NCI-H1417 (cell line): Measurements from ENCODE around the gene ATP6AP1.

Experiments
- DNase-seq, 3 experiments: peaks; one replicate each; lab custom pipeline; 2025; lab: John Stamatoyannopoulos, UW

Gene ATP6AP1

DNA sequence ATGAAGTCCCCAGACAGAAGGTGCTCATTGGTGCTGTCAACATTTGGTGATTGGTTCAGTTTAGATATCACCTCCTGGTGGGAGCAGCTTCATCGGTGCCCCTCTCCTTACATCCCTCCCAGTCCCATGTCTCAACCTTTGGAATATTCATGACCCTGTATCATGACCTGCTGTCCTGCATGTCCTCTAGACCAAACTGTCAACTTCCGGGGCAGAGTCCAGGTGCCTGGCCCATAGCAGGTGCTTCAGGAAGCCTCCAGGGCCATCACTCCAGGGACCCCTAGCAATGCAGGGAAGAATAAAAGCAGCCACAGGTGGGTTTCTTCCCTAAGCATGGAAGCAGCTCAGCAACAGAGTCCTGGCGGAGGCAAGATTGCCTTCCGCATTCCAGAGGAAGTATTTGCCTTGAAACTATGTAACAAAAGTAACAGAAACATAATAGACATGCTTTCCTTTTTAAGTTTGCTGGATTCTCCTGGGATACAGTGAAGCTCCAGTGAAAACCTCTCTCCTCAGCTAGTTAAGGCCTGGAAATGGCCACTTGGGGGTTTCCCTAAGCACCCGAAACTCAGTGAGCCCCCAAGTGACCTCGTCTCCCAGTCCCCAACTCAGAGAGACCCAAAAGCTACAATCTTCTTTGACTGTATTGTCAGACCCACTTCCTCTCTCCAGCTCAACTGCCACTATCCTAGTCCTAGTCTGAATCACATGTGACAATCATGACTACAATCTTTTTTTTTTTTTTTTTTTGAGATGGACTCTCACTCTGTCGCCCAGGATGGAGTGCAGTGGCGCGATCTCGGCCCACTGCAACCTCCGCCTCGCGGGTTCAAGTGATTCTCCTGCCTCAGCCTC lies 1.3 kb upstream of the ATP6AP1 start:
- DNase-seq, result no peak

DNA sequence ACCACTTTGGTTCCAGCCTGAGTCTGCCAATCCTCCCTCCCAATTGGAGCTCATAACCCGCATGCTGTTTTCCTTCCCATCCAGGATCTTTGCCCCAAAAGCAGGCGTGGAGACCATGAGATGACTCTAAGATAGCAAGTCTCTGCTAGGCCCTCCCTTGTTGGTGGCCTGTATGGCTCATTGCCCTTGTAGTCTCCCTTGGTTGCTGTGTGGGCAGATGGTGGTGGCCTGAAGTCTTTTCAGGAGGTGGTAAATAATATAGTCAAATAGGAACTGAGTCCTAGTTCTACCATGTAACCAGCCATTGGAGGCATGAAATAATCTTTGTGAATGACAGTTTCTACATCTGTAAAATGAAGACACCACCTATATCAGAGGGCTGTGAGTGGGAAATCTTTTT lies 1.2 kb downstream of the ATP6AP1 start:
- no peak for DNase-seq

DNA sequence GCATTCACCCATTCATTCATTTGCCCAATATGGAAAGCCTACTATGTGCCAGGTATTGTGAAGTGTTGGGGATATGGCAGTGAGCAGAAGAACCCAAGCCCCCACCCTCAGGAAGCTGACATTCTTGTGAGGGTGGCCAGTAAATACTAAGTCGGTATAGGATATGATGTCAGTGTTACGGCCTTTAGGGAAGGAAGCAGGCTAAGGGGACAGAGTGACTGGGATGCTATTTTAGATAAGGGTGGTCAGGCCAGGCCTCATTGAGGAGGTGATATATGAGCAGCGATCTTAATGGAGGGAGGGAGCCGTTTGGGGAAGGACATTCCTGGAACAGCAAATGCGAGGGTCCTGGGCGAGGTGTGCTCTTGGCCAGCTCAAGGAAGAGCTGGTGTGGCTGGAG lies 2.0 kb downstream of the ATP6AP1 start:
- DNase-seq, result no peak

DNA sequence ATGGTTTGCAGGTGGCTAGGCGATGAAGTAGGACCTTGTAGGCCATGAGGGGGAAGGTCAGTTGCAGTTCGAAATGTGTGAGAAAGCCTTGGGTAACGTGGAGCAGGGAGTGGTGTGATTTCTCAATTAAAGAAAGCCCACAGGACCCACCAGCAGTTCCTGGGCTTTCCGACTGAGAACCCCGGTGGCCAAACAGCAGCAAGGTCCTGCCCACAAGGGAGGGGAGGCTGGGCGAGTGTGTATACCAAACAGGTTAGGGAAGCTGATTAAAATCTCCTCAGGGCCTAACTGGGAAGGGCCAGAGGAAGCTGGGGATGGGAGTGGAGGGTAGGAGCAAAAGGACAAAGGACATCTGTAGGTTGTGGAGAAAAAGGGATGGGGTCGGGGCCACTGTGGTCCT lies 2.4 kb downstream of the ATP6AP1 start:
- no peak for DNase-seq

DNA sequence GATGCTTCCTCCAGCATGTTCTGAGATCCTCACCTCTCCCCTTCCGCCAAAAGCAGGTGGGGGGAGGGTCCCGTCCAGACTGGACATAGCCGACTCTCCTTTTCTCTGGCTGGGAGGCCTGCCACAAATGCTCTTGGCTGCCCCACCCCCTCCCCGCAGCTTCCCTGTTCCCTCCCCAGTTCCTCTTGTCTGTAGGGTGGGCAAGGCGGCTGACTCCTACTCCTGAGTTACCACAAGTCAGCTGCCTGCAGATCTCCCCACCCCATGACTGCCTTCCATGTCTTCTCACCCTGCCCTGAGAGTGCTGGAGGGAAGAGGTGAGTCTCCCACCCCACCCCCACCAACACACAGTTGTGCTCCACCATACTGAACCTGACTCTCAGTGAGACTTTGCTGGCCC lies 2.9 kb downstream of the ATP6AP1 start:
- DNase-seq, result no peak

DNA sequence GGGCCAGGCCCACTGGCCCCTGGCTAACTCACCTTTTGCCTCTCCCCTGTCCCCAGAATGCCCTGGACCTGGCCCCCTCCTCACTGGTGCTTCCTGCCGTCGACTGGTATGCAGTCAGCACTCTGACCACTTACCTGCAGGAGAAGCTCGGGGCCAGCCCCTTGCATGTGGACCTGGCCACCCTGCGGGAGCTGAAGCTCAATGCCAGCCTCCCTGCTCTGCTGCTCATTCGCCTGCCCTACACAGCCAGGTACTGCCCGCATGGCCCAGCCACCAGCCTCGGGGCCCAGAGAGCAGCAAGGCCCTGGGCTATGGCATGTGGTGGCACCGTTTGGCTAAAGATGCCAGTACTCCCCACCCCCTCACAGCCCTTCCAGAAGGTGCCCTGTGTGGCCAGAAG lies 3.7 kb downstream of the ATP6AP1 start:
- no peak for DNase-seq

DNA sequence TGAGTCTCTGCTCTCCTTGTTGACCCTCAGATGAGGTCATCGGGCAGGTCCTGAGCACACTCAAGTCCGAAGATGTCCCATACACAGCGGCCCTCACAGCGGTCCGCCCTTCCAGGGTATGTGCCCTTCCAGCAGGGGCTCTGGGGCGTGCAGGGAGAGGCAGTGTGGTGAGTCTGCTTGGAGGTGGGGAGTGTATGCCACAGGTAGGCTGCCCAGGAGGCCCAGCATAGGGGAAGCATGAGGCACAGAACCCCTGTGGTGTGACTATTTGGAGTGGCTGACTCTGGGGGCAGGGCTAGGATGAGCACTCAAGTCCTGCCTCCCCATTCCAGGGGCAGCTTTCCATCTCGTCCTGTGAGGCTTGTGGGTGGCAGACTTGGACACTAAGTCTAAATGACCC lies 5.1 kb downstream of the ATP6AP1 start:
- no peak for DNase-seq

DNA sequence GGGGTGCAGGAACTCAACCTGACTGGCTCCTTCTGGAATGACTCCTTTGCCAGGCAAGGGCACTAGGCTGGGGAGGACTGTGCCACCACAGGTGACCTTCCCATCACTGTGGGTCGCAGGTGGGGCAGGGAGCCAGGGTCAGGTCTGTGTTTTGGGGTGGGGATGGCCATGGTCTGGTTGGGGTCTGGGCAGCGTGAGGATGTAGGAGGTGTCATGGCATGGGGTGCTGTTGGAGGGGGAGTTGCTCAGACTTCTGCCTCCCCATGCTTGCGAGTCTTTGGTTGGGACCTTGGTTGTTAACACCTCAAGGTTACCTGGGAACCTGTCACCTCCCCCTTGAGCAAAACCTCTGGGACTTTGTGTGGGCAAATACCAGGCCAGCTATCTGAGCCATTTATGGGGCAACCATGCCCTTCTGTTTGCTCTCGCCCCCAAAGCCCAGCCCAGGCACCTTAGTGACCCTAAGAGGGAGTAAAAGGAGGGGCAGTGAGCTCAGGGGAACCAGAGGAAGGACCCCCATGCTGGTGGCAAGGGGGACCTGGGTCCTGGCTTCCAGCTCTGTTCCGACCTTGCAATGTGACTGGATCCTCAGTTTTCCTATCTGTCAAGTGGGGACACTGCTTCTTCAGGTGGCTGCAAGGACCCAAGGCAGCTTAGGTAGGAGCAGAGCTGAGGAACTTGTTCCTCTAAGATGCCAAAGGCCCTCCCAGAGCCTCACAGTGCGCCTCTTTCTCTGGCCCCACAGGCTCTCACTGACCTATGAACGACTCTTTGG lies 6.1 kb downstream of the ATP6AP1 start:
- no peak for DNase-seq

DNA sequence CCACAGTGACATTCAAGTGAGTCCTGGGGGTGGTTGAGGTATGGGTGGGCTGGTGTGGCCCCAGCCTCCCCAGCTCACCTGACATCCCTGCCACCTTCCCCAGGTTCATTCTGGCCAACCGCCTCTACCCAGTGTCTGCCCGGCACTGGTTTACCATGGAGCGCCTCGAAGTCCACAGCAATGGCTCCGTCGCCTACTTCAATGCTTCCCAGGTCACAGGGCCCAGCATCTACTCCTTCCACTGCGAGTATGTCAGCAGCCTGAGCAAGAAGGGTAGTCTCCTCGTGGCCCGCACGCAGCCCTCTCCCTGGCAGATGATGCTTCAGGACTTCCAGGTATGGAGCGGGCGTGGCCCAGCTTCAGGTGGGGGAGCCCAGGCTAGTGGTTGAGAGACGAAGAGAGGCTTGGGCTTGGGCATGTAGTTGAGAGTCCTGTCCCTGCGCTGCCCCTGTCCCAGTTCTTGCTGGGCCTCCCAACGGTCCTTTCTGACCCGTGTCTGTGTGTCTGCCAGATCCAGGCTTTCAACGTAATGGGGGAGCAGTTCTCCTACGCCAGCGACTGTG lies 6.8 kb downstream of the ATP6AP1 start:
- no peak for DNase-seq

DNA sequence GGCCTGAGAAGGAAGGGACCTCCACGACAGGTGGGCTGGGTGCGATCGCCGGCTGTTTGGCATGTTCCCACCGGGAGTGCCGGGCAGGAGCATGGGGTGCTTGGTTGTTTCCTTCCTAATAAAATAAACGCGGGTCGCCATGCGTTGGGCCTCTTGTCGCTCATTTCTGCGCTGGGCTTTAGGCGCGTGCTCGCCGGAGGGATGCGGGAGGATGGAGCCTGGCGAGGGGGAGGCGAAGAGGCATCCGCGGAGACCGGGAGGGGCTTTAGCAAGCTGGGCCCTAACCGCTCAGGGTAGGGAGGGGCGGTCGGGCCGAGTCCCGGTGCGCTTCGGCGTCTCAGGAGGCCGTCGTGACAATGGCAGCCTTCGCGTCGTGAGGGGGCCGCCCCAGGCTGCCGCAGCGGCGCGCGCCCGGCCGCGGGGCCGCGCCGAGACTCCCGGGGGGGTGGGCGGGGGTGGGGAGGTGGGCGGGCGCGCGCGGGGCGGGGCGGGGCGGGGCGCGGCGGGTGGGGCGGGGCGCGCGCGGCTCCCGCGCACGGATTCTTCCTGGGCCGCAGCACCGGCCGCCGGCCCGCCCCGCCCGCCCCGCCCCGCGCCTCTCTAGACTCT lies 8.0 kb downstream of the ATP6AP1 start:
- peak; percentile 67 to 73 (median 70) for DNase-seq

DNA sequence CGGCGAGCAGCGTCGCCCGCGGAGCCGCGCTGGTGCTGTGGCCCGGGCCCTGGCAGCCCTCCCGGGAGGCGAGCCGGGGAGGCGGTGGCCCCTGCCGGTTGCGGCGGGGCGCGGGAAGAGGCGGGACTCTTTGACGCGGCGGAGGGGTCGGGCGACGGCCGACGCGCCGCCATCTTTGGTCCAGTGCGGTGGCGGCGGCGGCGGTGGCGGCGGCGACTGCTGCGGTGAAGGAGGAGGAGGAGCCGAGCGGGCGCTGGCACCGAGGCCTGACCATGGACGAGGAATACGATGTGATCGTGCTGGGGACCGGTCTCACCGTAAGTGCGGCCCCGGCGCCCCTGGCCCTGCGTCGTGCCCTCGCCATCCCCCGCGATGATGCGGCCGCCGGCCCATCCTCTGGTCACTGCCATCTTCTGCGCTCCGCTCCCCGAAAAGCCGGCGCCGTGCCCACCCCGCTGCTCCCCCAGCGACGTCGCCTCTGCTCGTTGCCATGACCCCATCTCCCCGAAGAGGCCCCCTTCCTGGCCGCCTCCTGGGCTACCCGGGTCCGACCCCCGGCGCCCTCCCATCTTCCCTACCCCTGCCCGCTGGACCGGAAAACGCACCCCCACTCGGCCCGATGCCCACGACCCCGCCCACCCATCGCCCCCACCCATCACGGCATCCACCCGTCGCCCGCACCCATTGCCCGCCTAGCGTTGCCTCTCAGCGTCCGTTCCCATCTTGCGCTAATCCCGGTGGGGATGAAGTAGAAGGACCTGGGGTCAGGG lies 8.7 kb downstream of the ATP6AP1 start, which contains the start of gene GDI1:
Gene GDI1, plus strand, starts transcription at position 172 of the 770 bp plus-strand sequence. Its CDS starts 101 bp downstream, at position 273.
- peak; percentile 73 to 84 (median 73) for DNase-seq

DNA sequence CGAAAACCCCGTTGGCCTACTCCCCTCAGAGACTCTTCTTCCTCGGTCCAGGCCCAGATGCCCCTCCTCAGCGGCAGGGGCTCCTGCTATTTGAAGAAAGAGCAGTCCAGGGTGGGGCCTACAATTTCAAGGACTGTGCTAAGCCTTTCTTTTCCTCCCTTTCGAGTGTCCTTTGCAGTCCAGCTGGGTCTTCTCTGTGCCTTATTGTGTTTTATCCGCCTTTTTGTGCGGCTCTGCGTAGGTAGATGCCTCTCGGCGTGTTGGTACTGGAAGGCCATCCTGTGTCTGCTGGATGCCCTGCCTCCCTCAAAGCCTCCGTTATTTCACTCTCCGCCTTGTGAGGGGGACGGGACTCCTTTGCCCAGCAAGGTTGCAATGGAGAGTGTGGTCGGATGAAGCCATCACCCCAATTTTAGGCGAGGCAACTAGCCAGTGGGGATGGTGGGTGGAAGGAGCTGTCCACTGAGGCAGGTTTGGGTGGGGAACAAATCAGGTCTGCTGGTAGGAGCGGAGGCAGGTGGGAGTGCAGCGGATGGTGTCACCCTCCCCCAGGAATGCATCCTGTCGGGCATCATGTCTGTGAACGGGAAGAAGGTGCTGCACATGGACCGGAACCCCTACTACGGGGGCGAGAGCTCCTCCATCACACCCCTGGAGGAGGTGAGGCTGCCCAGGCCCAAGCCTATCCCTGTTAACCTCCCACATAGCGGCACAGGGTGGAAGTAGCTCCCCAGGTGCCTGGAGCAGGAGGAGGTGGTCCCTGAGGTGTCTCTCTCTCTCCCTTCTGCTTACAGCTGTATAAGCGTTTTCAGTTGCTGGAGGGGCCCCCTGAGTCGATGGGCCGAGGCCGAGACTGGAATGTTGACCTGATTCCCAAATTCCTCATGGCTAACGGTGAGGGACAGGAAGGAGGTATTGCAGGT lies 9.8 kb downstream of the ATP6AP1 start:
- peak in 2 of 3 experiments; percentile 36 to 50 for DNase-seq

DNA sequence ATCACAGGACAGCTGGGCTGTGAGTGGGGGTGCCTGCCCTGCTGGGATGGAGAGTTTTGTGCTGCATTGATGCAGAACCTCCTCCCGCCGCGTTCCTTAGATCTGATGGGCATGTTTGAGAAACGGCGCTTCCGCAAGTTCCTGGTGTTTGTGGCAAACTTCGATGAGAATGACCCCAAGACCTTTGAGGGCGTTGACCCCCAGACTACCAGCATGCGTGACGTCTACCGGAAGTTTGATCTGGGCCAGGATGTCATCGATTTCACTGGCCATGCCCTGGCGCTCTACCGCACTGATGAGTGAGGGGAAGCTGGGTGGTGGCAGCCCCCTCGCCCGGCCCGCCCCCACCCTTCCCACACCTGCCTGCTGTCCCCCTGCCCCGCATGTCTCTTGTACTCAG lies 11.4 kb downstream of the ATP6AP1 start:
- no peak for DNase-seq

DNA sequence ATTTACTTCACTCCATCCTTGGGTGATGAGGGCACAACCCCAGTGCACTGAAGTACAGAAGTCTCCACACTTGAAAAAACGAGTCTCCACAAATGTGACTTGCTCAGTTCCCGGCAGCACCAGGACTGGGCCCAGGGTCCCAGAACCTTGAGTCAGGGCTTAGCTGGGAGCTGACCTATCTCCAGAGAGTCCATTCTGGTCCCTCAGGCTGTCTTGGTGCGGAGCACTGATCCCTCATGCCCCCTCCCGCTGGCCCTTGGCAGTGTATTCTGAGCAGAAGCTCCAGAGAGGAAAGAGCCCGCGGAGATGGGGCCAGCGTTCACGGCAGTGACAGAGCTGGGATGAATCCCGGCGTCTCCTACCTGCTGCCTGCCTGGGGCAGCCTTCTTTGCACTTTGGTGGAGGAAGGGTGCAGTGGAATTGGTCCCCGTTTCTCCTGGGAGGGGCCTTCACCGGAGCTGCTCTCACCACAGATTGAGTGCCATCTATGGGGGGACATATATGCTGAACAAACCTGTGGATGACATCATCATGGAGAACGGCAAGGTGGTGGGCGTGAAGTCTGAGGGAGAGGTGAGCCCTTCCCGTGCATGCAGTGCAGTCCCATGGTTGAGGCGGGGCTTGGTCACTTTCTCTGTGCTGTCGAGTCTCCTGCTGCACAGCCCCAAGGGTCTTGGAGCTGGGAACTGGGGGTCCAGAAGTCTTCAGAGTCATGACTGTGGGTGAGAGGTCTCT lies 12.3 kb downstream of the ATP6AP1 start:
- no peak for DNase-seq

DNA sequence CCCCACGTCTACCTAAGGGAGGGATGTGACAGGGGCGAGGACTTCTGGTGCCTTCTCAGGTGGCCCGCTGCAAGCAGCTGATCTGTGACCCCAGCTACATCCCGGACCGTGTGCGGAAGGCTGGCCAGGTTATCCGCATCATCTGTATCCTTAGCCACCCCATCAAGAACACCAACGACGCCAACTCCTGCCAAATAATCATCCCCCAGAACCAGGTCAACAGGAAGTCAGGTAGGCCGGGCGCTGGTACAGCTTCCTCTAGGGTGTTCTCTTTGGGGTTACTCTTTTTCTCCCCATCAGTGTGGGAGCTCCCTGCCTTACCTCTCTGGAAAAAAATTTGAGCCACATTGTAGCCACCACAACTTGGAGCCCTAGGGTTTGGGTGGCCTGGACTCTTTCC lies 13.1 kb downstream of the ATP6AP1 start:
- no peak for DNase-seq

DNA sequence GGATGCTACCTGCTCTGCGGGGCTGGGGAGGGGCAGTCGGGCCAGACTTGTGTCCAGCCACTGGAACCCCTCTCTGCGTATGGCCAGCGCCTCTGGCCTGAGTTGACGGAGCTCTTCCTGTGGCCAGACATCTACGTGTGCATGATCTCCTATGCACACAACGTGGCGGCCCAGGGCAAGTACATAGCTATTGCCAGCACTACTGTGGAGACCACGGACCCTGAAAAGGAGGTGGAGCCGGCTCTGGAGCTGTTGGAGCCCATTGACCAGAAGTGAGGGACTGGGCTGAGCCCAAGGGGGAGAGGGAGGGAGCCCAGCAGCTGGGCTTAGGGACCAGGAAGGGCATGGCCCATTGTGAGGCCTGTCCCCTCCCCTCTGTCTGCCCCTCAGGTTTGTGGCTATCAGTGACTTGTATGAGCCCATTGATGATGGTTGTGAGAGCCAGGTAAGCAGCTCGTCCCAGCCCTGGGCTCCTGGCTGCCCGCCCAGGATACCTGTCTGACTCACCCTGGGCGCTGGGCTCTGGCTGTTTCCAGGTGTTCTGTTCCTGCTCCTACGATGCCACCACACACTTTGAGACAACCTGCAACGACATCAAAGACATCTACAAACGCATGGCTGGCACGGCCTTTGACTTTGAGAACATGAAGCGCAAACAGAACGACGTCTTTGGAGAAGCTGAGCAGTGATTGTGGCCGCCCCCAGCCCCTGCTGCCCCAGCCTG lies 13.7 kb downstream of the ATP6AP1 start:
- DNase-seq, result no peak

DNA sequence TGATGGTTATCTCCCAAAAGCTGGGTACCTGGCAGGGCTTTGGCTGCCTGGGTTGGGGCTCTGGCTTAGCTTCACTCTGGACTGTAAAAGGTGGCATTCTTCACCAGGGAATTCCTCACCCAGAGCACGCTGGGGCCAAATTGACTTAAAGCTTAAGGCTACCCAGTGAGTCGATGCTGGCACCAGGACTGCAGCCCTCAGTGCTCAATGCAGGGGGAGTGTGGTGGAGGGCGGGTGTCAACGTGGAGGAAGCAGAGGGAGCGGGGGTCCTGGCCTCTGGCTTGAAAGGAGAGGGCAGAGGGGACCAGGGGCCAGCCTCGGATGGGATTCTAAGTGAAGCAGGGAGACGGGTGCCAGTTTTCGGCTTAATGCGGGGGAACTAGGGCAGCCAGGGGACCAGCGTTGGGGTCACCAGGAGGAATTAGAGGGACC lies 15.0 kb downstream of the ATP6AP1 start:
- DNase-seq, result peak; percentile 11 to 54 (median 37)

DNA sequence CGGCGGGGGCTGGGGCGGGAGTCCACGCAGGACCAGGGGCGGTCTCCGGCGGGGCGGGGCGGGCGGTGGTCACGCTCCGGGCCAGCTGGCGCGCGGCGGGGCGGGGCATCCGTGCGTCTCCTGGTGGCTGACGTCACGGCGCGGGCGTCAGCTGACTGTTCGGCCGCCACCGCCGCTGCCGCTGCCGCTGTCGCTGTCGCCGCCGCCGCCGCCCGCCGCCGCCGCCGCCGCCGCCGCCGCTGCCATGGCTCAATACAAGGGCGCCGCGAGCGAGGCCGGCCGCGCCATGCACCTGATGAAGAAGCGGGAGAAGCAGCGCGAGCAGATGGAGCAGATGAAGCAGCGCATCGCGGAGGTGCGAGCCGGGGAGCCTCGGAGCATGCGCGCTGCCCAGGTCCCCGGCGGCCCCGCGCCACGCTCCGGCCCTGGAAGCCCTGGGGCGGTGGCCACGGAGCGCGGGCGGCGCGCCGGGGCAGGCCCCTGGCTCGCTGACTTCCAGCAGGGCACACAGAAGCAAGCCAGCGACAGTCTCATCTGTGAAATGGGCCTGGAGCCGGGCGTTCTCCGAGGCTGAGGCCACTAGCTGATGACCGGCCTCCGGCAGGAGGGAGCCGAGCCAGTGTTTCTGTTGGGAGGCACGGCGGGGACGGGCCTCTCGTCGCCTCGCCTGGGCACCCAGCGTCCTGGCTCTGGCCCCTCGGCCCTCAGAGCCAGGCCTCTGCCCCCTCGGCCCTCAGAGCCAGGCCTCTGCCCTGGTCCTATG lies 15.7 kb downstream of the ATP6AP1 start, which contains the start of gene FAM50A:
Gene FAM50A, plus strand, starts transcription at position 150 of the 763 bp plus-strand sequence. Its CDS starts 95 bp downstream, at position 245.
- peak; percentile 74 to 83 (median 78) for DNase-seq
